ENCODE data around the gene CATSPER3.

Gene CATSPER3

DNA sequence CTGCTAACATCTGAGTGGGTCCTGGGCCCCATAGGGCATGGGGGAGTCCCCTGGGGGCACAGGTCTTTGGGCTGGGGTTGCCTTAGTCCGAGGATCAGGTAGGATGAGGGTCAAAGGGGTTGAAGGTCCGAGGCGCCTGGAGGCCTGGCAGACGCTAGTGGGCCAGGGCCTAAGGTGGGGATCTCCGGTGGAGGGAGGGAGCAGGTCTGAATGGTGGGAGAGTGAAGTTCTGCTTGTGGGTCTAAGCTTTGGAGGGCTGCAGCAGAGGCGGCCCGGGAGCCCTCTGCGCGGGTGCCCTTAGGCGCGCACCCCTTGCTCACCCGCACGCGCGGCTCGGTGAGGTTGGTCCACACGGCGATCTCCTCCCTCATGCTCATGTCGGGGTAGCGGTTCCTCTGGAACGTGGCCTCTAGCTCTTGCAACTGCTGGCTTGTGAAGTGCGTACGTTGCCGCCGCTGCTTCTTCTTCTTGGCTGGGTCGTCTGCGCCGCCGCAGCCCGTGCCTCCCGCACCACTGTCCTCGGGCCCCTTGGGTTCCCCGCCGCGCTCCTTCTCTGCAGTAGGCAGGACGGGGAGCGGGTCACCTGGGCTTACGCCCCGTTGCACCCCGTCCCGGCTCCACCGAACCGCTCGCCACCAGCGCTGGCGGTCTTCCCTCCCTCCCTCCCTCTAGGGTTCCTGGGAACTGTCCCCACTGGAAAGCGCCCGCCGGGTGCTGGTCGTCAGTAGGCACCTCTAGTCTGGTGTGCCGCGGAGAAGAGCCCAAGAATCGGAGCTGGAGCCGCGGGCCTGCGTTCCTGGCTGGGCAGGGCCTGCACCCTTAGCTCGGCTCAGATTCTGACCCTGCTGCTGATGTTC lies 63.5 kb downstream of the CATSPER3 start:
- no peak for DNase-seq

DNA sequence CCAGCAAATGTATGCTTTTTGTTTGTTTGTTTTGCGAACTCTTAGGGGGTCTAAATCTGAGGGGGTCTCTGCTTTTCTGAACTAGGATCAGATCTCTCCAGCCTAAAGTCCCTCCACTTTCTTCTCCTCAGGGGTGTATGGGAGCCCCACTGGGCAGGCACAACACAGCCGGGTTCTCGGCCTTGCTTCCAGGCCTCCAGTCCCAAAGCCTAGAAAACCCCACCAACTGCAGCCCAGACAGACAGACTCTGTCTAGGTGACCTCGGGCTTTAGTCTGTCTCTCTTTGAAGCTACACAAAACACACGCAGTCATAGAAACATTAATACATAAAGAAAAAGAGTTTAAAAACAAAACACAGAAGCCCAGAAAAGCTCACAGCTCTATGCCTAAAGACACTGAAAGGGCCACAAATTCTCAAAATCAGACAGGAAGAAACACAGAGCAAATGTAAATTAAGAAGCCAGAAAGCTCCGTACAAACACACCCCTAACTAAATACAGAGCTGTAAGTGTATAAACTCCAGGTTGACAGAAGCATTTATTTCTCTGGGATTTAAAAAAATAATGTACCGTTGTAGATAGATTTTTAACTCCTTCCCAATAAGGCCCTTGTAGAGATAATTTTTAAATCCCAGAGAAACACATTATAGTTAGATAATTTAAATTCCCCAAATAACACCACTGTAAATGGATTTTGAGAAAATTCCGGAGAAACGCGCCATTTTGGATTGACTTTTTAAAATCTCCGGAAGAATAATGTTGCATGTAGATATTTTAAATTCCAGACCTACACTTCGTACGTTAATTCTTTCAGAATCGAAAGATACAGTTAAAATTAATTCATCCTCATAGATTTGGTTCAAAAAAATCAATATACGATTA lies 64.3 kb downstream of the CATSPER3 start:
- DNase-seq, result no peak

DNA sequence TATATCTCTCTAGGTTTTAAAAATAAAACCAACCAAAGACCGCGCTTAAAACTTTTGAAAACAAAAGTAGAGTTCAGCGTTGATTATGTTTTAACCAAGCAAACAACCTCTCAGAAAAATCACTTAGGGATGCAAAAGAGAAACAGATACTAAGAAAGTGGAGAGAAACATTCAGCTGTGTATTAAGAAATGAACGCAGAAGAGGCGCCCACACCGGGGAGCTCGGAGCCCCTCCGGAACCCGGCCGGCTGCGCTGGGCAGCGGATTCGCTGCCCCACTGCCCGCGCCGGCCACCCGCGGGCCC lies 64.9 kb downstream of the CATSPER3 start:
- no peak for DNase-seq

DNA sequence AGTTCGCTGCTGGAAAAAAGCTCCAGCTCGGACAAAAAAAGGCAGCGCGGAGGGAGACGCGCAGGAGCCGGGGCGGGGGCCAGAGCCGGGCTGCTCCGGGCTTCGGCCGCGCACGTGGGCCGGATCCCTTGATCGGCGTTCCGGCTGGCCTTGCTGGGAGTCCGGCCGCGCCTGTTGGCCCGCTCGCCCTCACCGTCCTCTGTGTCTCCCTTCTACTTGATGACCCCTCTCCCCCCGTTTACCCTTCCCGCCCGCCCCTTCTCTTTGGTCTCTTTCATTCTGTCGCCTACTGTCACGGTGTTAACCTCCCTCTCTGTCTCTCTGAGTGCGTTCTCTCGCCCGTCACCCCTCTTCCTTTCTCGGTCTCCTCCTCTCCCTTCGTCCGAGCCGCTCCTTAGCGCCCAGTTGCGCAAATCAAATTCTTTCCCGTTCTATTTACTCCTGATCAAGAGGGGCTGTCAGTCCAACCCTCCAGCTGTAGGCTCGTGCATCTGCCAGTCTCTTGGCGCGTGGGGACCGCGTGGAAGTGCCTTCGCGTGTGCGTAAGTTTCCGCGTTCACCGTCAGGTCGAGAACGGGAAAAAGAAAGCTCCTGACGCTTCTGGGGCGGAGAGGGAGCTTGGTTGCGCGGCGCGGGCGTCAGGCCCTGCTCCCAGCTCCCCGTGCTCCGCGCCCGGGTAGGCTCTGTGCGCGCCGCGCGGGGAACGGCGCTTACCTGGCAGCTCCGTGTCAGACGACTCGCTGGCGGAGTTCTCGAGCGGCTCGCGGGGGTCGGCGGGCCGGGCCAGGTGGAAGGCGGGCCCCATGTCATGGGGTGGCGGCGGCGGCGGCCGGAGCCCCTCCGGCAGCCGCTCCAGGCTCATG lies 65.5 kb downstream of the CATSPER3 start:
- DNase-seq, result peak; percentile 25

DNA sequence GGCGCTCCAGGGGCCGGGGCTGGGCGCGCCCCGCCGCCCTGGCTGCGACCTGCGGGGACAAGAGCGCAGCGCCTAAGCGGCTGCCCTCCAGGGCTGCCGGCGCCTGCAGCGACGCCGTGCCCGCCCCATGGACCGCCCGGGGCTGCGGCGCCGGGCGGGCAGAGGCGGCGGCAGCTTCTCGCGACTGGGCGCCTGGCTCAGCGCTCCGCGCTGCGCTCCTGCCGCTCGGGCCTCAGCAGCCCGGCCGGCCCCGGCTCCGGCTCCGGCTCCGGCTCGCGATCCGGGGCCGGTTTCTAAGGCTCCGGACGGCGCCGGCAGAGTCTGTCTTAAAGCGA lies 66.2 kb downstream of the CATSPER3 start, which contains the start of gene PITX1:
PITX1 (minus strand) TSS at position 328 of the 335 bp plus-strand sequence. CDS start 347 bp downstream, outside the sequence.
- no peak for DNase-seq

DNA sequence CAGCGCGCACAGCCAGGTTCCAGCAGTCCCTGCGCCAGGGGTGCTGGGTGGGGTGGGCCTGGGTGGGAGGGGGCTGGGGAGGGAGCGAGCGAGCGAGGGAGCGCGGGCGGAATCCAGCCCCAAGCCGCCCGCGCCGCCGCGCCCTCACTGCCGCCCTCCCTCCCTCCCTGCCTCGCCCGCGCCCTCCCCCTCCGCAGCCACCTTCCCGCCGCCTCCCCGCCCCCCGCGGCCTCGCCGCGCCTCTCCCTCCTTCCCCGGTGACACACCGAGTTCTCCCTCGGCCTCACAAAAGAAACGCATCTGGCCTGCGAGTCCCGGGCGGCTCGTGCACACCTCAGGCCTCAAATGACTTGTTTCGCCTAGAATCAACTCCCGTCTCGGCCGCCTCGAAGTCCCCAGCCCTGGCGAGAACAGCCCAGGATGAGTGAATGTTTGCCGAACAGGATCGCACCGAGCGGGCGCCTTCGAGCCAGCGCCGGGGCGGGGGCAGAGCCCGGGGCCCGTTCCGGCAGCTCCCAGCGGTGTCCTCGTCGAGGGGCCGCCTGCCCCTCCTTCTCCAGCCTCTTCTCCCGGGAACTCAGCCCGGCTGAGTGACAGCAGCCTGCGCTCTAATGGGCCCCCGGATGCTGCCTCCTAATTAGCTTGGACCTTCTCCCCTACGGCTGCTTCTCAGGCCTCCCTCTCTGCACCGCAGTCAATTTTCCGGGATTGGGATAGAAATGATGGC lies 66.7 kb downstream of the CATSPER3 start:
- peak; percentile 51 for DNase-seq

DNA sequence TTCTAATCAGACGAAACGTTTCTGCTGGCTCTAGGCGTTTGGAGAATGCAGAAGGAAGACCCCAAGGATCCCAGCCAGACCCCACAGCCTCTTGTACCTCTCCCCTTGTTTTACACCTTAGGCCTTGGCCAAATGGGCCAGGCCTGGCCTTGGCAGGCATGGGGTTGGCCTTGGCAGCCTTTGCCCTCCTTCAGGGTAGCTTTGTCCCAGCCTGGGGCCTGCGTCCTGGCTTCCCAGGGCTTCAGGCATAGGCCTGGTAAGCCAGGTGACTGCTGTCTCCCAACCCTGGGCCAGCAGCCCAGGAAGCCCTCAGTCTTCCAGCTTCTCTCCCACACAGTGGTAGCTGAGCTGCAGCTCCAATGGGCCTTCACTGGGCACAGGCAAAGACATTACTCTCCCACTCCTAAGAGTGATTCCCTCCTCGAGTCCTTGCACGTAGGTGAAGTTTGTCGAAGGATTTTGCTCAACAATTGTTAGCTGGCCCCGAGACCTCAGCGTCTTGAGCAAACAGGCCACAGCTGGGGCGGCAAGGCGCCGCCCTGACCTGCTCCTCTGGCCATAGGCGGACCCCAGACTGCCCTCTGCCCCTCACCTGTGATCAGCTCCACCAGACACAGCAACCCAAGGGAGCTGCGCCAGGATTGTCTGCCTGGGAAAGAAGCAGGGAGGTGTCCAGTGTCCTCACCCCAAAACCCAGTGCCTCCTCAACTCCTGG lies 67.4 kb downstream of the CATSPER3 start:
- DNase-seq, result no peak

DNA sequence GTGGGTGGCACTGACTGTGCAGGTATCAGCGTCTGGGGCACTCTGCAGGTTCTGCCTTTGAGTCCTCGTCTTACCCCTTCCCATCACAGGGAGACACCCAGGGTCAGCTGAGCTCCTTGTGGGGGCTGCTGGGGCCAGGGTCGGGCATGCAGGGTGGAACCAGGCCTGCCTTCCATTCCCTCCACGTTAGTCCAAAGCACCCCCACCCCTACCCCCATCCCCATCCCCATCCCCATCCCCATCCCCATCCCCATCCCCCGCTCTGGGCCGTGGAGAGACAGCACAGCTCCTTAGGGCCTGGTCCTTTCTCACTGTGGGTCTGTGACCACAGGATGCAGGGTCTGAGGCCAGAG lies 67.9 kb downstream of the CATSPER3 start:
- DNase-seq, result no peak

DNA sequence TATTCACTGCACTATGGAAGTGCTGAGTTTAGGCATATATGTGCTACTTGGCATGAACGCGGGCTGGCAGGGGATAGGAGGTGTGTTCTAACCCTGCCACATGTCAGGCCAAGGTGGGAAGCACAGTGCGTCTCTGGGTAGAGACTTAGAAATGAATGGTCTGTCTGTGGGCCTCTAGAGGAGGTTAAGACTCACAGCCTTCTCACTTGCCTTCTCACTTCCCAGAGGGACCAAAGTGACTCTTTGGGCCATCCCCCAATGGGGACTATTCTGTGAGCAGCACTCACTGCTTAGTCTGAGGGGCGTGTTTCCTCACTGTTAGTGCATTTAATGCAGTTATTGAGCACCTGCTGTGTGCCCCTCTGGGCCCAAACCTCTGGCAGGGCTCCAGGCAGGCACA lies 68.7 kb downstream of the CATSPER3 start:
- no peak for DNase-seq

DNA sequence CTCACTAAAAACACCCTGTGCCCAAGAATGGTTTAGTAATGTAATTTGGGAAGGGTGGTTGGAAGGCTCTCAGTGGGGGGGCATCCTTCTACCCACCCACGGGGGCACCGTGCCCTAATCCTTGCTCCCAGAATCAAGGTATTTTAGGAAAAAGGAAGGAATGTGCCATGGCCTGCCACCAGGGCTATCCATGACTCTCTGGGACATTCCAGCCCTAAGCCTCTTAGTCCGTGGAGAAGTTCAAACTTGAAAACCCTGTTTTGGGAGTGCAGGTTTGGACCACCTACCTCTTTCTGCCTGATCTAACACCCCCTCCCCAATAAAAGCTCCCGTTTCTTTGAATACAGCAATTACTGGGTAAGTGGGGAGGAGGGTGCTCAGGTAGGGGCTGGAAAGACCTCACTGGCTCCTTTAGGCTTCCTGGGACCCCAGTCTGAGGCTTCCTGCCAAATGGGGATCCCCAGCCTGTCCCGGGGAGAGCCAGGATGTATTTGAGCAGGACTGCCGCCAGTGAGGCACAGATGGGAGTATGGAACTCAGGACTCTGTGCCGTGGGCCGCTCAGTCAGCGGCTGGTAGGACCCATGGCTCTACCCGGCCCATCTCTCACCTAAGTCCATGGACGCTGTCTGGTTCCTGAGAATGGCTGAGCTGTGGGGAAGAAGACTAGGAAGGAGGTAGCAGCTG lies 70.0 kb downstream of the CATSPER3 start:
- no peak for DNase-seq

DNA sequence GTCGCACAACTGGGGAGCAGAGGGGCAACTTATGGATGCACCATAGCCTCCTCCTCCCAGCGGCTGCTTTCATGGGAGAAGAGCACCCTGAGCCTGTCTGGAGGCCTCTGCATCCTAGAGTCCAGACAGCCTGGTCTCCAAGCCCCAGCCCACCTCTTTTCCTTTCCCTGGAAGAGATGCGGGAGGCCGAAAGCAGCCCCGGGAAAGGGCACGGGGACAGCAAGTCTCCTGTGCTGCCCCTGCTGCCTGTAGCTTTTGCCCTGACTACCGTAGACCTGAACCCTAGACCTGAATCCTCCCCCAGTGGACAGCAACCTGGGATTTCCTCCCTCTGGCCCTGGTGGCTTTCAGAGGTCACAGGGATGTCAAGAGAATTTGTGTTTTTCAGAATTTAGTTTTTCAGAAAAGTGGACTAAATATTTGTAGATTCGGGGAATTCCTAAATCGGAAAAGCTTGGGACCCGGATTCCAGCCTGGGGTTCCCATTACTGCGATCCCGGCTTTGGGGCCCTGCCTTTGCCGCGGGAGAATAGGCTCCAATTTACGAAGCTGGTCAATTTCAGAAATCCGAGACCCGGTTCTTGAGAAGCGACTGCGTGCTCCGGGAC lies 70.6 kb downstream of the CATSPER3 start:
- DNase-seq, result no peak

DNA sequence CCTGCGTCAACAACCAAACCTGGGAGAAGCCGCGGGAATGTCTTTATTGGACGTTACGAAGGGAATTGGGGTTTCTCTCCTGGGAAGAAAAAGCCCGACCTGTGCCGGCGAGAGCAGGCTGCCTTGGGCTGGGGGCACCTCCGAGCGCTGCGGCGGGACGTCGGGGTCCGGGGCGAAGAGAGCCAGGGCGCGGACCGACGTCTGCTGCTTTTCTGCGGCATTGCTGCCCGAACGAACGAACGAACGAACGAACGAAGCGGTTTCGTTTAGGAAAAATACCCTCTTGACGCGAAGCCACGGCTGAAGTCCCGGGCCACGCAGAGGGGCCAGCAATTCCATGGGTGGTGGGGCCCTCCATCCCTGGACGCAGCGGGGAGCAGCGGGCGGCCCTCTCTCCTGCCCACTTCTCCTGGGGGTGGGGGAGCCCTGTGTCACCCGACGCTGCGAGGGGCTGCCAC lies 71.1 kb downstream of the CATSPER3 start:
- DNase-seq, result no peak

DNA sequence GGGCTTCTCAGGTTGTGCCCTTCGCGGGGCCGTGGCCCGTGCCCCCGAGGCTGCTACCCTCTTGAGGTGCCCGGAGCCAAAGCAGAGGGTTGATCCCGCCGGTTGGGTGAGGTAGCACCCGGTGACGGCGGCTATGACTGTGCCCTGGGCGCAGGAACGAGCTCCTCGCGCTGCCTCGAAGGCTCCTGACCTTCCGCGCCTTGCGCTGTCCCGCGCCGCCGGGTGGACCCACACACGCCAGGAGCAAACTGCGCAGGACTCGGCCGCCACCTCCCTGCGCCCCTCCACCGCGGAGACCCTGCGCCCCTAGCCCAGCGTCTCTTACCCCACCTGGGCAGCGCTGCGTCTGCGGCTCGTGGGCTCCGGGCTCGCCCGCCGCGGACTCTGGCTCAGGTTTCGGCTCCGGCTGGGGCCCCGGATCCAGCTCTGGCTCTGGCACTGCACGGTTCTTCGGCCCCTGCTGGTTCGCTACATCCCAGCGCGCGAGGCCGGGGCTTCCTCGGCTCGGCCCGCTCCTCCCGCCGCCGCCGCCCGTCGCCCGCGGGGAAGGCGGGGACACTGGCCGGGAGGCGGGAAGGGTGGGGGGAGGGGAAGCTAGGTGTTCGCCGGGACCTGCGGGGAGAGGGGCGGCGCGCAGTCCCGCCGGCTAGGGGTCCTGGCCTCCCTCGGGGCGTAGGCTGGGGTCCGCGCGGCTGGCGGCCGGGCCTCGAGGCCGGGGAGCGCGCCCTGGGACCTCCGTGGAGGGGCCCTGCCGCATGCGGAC lies 71.7 kb downstream of the CATSPER3 start:
- no peak for DNase-seq

DNA sequence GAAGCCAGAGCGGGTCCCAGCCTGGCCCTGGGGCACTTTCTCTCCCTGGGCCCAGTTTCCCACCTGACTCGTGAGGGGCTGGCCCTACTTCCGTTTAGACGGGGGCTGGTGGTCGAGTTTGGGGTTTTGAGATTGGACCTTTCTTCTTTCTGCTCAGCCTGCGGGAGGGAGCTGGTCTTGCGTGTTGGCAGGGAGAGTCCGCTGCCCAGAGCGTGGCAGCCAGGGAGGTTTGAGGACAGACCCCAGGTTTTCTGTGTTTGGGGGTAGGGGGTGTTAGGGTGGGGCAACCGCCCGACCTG lies 72.3 kb downstream of the CATSPER3 start:
- DNase-seq, result no peak

DNA sequence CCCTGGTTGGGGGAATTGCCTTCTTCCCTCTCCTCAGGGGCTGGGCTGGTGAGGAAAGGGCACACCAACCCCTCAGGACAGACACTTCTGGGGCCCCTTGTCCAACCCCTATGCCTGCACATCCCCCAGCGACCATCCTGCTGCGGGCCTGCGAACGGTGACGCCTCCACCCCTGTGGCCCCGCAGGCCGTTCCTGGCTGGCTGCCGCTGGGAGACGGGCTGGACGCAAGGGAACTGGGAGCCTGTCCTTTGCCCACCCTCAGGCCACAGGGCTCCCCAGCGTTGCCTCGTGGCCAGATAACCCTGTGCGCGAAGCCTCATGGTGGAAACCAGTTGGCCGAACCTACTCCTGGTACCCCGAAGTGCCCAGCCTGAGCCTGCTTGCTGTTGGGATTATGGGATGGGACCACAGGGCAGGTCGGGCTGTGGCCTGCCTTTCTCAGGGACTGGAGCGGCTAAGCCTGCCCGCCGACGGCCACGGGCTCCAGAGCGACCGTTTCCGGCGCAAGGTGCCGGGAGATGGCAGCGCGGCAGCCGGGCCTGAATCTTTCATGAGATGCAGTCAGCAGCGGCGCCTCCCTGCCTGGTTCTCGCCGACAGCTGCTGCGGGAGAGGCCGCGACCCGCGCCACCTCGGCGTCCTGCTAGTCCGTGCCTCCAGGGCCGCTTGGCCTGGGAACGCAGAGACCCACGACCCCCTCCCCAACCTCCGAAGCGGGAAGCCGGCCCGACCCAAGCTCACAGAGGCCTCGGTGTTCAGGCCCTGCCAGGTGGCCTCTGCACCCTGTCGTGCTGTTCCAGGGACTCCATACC lies 72.8 kb downstream of the CATSPER3 start:
- no peak for DNase-seq

DNA sequence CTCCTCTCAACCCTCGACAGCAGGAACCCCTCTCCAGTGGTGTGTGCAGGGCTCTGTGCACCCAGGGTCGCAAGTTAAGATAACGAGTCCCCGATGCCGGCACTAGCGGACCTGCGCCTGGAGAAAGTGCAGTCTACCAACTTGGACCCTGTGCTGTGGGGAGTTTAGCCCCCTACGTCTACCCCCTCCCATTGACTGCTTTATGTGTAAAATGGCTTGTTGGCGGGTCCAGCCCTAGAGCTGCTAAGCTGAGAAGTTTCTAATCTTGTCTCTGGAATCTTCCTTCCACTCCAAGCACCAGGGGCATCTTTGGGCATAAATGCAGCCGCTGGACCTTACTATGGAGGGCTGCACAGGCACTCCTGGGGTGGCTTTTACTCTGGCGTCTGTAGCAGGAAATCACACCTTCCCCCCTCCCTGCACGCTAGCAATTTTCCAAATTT lies 73.5 kb downstream of the CATSPER3 start:
- no peak for DNase-seq

DNA sequence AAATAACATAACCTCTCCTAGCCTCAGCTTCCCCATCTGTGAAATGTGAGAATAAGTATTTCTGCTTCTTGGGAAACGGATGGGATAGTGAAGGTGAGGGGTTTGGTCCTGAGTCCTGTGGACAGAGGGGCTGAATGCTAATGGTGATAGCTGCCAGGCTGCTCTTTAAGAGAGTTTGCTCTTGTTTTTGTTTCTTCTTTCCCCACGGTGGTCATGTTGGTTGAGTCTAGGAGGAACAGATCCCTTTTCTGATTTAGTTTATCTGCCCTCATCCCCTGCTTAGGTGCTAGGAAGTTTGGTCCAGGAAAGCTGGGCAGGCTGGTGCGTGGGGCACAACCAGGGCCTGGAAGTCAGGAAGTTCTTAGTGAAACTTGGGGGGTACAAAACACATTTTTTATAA lies 74.0 kb downstream of the CATSPER3 start:
- DNase-seq, result no peak

DNA sequence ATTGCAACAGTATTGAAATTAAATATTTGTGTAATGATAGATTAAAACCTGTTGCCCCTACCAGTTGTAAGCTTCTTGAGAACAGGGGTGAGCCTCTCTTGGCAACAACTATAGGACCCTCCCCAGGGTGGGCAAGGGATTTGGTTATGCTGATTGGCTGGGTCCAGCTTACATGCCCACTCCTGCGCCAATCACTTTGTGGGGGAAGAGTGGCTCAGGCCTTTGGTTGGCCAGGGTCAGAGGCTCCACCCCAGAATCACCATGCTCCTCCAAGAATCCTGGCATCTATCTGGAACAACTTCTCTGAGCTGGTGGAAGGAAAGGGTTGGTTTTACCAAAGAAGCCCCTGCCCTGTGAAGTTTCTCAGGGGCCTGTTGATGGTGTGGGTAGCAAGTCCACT lies 74.9 kb downstream of the CATSPER3 start:
- no peak for DNase-seq

DNA sequence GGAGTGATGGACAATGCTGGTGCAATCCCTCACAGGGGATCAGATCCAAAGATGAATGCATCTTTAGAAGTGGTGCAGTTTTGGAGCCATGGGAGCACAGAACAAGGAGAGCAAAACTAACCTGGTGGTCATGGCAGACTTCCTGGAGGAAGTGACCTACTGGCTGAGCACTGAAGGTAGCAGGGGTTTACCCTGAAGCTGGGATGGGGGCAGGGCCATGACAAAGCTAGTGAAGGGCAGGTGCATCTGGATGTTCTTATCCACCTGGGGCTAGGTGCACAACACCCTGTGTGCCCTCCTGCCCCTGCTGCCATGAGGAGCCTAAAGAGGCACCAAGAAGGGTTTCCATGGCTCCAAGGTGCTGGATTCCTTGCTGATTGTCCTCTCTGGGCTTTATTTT lies 77.8 kb downstream of the CATSPER3 start:
- no peak for DNase-seq

Data from NCI-H1105 treated with DMSO at 0.1 percent for 48 hours (cell line).